HG03571 (cell line): ENCODE results near the gene PISD.

Experiments used
- ATAC-seq: cut with Tn5 transposase; IDR thresholded peaks from one replicate; pipeline ENCODE4 v1.9.1; 2021; ENCODE audit not compliant: unreplicated experiment

PISD gene

DNA sequence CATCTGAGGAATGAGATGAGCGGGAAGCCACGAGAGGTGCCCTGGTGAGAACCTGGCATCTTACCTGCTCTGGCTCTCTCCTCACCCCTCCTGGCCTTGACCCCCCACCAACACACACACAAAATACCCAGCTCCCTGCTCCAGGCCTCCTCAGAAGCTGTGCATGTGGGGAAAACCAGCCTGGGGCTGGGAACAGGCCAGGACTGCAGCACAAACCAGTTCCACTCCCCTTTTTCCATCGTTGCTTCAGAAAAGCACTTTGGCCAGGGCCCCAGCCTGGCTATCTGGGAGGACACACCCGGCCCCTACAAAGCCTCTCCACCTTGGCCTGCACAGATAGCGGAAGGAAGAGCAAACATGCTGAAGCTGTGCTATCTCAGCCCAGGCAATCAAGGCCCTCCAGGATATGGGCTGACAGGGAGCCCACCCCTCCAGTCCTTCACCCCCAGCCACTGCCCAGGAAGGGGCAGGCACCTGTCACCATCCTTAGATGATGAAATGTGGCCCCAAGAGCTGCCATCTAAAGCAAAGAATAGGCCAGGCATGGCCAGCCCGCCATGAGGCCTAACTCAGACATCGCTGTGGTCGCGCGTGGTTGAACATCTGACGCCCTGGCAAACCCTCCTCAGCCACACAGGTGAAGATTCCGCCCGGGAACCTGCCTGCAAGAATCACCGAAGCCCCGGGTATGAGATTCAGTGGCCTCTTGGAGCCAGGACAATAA lies 35.4 kb downstream of the PISD start:
- no peak for ATAC-seq

GRCh38 chr22:31625661-31626426 lies 36.2 kb downstream of the PISD start:
- no peak for ATAC-seq

GRCh38 chr22:31625257-31625640 lies 36.8 kb downstream of the PISD start:
- ATAC-seq: no peak

DNA sequence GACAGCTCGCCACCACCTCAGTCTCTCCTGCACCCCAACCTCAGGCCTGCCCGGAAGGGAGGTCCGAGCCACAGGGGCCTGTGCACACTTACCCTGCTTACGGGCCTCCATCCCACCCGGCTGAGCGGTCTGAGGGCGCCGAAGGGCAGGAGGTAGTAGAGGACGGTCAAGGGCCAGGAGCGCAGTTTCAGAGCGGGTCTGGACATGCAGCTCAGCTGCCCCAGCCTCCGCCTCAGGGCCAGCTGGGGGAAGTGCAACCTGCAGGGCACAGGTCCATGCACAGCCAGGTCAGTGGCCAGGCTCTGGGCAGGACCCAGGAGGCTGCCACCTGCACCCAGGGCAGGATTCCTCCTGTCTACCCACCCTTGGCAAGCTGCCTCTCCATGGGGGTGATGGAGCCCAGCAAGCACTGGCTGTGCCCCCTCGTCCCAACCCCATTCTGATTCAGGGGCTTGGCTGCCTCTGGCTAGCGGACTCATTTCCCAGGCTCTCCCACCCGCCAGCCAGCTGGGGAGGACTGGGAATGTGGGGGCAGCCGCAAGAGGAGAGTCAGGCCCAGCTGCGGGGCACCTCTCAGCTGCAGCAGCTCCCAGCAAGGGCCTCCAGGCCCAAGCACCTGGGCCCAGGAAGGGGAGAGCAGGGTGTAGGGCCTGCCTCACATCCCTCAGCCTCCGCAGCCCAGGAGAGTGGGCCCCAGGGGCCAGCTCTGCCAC lies 38.3 kb downstream of the PISD start:
- no peak for ATAC-seq

DNA sequence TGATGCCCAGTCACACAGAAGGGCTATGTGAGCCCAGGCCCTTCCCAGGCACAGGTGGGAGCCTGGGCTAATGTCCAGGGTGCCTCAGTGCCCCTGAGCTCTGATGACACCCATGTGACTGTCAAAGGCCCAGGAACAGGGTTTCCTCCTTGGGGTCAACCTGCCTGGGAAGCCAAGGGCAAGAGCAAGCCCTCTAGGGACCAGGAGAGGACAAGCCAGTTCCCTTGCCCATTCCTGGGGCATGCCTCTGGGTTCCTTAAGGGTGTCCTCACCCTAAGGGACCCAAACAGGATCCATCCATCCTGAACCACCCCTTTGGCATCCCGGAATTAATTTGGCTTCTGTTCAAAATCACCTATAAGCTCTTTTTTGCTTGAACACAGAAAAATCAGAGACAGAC lies 39.0 kb downstream of the PISD start:
- ATAC-seq: no peak

DNA sequence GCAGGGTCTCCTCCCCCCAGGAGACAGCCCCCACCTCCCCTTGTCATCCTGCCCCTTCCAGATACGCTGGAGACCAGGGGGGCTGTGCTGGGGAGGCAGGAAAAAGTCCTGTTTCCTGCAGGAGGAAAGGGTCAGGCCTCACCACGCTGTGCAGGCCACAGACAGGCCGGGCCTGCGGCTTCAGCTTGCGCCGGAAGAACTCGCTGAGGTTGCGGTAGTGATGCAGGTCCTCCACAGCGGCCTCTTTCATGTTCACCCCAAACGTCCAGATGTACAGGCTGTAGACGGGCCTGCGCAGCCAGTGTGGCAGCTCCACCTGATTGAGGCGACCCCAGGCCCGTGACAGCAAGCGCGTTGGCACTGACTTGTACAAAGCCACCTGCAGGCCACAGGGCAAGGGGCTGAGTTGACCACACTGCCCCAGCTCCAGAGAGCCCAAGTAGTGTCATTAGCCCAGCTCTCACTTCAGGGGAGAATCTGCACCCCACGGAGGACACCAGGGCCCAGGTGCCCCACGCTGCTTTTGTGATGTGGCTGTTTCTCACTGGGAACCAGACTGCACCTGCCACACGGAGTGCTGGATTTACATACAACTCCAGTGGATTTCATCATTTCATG lies 40.4 kb downstream of the PISD start:
- ATAC-seq: no peak

DNA sequence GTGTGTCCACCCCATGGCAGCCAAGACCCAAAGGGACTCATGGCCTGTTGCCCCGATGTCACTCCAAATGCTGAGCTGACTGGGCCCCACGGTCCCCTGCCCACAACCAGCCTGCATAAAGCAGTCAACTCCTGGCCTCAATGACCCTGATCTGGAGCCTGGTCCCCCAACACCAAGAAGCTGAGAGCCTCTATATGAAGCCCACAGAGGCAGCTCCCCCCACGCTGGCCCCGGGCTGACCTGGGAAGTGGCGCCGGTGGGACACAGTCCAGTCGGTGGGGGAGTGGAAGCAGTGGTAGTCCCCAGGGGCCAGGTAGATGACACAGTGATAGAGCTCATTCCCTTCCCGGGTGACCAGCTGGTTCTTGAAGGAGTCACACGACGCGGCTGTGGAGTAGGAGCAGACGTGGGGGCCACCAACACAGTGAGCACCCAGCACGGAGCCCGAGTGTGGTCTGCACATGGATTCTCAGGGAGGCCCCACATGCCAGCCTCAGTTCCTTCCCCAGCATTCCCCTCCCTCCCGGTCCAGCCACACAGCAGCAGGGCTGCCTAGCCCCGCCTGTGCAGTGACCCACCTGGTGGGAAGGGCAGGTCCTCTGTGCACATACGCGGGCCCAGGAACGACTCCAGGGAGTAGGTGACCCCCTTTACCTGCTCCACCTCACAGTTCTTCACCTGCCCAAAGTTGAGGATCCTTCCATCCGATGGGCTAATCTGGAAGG lies 41.1 kb downstream of the PISD start:
- ATAC-seq: no peak

DNA sequence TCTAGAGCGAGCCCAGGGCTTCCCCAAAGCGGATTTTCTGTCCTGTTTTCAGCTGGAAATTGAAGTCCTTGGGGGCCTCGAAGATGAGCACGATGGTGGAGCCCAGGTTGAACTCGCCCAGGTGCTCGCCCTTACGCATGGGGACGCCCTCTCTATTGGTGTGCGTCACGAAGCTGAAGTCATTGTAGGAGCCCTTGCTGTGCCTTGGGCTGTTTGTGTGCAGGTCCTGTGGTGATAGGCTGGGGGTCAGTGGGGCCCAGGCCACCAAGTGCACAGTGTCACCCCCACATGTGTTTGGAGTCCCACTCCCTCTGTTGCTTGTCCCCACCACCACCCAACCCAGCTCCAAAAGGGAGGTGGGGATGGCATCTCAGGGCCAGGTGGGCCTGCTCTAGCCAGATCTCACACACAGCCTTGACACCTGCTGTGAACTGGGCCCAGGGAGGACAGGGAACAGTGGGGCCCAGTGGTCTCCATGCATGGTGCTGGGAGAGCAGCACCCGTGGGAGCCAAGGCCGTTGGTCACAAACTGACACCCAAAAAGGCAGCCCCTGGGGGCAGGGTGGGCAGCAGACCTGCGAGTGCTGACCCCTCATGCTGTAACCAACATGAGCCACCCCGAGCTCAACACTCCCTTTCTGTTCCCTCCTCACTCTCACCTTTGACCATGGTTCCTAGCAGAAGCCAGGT lies 42.3 kb downstream of the PISD start:
- ATAC-seq: no peak

DNA sequence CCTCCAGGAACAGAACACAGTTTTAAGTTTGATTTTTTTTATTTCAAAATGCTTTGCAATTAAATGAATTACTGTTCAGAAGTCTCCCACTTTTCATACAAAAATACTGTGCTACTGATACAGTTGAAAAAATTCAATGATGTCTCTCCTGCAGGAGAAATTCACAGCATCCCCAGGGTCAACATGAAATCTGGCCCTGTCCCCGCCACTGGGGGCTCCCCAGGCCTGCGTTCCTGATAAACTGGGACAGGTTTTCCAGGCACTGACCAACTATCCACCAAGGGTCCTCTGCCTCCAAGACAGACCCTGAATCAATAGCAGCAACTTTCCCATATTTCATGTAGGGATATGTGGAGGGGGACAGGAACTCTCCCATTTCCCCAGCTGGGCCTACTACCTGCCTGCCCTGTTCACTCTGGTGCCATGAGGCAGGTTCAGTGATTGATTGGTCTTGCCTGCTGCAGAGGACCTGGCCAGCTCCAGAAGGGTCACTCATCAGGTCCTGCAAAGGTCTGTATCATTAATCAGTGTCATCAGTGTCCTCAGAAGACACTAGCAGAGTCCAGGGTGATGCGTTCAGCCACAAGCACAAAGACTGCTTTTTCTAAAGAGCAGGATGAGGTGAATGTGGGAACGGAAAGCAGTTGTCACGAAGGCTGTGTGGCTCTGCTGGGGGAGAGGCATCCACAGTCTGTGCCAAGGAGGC lies 43.4 kb downstream of the PISD start:
- ATAC-seq: no peak

DNA sequence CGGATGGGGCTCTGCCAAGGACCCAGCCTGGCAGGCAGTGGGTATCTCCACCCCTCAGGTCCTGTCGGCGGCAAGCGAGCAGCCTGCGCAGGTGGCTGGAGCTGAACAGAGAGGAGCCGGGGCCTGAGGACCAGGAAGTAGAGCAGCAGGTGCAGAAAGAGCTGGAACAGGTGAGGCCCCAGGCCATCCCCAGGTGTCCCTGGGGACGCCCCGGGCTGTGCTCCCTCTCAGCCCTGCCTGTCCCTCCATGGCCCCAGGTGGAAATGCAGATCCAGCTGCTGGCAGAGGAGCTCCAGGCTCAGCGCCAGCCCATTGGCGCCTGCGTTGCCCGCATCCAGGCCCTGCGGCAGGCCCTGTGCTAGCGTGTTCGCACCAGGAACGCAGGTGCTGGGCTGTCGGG lies 44.0 kb downstream of the PISD start:
- ATAC-seq: no peak

DNA sequence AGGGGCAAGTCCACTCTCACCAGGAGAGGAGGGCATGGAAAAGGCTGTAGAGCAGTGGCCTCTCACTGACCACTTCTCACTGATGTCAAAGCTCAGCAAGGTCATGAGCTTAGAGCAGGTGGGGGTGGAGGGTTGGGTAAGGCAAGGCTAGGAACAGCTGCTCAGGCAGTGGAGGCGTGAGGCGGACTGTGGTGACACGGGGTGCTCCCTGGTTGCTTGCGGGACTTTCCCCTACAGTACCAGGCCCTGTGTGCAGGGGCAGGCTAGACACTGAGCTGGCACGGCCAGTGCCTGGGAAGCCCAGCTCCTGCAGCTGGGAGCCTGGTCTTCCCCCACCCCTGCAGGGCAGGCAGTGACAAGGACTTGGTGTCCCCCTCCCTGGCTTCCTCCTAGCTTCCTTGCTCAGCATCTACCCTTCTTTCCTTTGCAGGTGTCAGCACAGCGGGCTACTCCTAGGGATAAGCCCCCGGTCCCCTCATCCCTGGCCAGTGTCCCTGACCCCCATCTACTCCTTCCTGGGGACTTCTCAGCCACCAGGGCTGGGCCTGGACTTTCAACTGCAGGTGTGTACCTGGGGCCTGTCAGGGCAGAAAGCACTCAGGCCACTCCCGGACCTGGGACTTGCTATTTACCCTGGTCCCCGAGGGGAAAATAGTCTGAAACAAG lies 45.6 kb downstream of the PISD start:
- ATAC-seq: no peak

DNA sequence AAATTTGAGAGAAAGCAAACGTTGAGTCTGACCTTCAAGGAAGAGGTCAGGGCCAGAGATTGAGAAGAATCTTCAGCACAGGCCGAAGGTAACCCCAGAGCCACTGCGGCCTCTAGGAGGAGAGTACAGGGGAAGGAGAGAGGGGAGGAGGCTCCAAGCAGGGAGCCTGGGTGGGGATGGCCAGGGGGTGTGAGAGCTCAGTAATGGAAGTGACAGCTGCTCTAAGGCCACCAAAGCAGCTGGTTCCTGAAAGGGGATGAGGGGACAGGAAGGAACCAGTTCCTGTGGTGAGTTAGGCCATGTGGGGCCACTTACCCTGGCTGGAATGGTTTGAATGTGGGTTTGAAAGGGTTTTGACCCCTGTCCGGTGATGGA lies 46.1 kb downstream of the PISD start:
- no peak for ATAC-seq

- no peak for ATAC-seq
Observed at GRCh38 chr22:31615491-31615860, 46.5 kb downstream of the PISD start.

- ATAC-seq: no peak
Observed at GRCh38 chr22:31614781-31615490, 47.1 kb downstream of the PISD start.

- no peak for ATAC-seq
Observed at GRCh38 chr22:31613904-31614296, 48.1 kb downstream of the PISD start.

DNA sequence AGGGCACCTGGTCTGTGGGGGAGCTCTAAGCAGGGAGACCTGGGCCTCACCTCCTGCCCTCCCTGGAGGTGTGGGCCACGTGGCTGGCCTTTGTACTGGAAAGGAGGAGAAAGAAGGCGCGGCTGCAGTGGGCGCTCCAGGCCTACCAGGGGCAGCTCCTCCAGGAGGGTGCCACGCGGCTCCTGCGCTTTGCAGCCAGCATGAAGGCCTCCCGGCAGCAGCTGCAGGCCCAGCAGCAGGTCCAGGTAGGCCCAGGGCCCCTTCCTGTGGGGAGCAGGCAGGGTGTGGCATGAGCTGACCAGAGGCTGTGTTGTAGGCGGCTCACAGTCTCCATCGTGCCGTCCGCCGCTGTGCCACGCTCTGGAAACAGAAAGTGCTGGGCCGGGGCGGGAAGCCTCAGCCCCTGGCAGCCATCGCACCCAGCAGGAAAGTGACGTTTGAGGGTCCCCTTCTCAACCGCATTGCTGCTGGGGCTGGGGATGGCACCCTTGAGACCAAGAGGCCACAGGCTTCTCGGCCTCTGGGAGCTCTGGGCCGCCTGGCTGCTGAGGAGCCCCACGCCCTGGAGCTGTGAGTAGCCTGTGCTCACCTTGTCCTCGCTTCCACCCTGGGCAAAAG lies 48.6 kb downstream of the PISD start:
- no peak for ATAC-seq

DNA sequence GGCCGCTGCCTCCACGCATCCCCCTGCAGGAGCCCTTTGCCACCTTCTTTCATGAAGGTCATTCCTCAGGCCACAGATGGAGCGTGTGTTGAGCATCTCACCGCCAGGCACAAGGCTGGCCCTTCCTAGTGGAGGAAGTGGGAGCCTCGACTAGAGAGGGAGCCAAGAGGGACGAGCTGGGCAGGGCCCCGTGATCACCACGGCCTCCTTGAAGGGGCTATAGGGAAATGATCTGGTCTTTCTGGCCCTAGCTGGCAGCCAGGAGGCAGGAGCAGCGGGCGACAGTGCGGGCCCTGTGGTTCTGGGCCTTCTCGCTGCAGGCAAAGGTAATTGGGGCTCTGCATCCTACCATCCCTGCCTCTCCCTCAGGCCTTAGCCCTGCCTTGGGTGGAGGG lies 49.1 kb downstream of the PISD start:
- no peak for ATAC-seq

- ATAC-seq: no peak
Observed at GRCh38 chr22:31611061-31611760, 50.8 kb downstream of the PISD start.
